Left ventricle myocardium superior (tissue), 1 donor: ENCODE data around the gene TTC34. TPM values are rescaled to one million over a fixed set of nuclear protein-coding genes. Genes with fewer than 3 reads are reported as not detected.

Source experiments
- ATAC-seq: fragments of 200-7000 bp; cut with Tn5 transposase; one replicate; pipeline ENCODE4 v1.9.1; 2020; ENCODE audit warnings: mild to moderate bottlenecking, moderate library complexity
- DNase-seq: peaks from one replicate; pipeline ENCODE4 v3.0.0-alpha.2; 2020
- intact Hi-C: fragments of 100-400 bp; cut with micrococcal nuclease; formaldehyde crosslinking; loops from one replicate; pipeline ENCODE4 v1.11.0; 2022
- total RNA-seq: library from RNA; stranded (reverse); fragmentation: NEBNext Ultra II Directional; extraction: Animal tissue kit (Norgen Biotek cat#: 25700); gene quantifications from one replicate; pipeline ENCODE4 v1.2.1, GENCODE V29; 2021
- donor health status: DM: no; HTN: yes; CAD: no; lungs with severe emphysema.

The TTC34 gene
- total RNA-seq, 1 donor from 2014 or later: 0.59 TPM

- ATAC-seq (no peak), DNase-seq (peak; percentile 7)
- intact Hi-C loops: no loop called here
These were observed 176.2 kb downstream of the TTC34 start for GRCh38 chr1:2625311-2625710.

GRCh38 chr1:2624735-2625300, 176.7 kb downstream of the TTC34 start:
- intact Hi-C loops: no loop called here
- DNase-seq (peak; percentile 15), ATAC-seq (no peak)

- DNase-seq (peak; percentile 13), ATAC-seq (no peak)
- intact Hi-C loops: no loop called here
These were observed 177.7 kb downstream of the TTC34 start for GRCh38 chr1:2623571-2624337.

GRCh38 chr1:2617971-2618470, 183.5 kb downstream of the TTC34 start:
- intact Hi-C loops: no loop called here
- ATAC-seq (no peak), DNase-seq (no peak)

GRCh38 chr1:2614145-2614544, 187.3 kb downstream of the TTC34 start:
- intact Hi-C loops: no loop called here
- ATAC-seq (no peak), DNase-seq (no peak)

- intact Hi-C loops: no loop called here
- DNase-seq (no peak), ATAC-seq (no peak)
These were observed 188.7 kb downstream of the TTC34 start for GRCh38 chr1:2612591-2613365.

GRCh38 chr1:2611621-2612437, 189.7 kb downstream of the TTC34 start:
- ATAC-seq (no peak), DNase-seq (peak; percentile 18)
- intact Hi-C loops: no loop called here

GRCh38 chr1:2611031-2611501, 190.4 kb downstream of the TTC34 start:
- no peak for ATAC-seq

GRCh38 chr1:2610036-2610959, 191.2 kb downstream of the TTC34 start:
- ATAC-seq (no peak), DNase-seq (peak; percentile 23)
- intact Hi-C loops: no loop called here

More at GRCh38 chr1:2611031-2611501, 190.4 kb downstream of the TTC34 start:
- DNase-seq: peak; percentile 32
- intact Hi-C loops: no loop called here

GRCh38 chr1:2609319-2610035, 192.0 kb downstream of the TTC34 start:
- intact Hi-C loops: no loop called here
- no peak for ATAC-seq
- peak; percentile 29 for DNase-seq

- intact Hi-C loops: no loop called here
- ATAC-seq (peak; percentile 78), DNase-seq (peak; percentile 63)
These were observed 193.8 kb downstream of the TTC34 start for GRCh38 chr1:2607641-2608091.

- intact Hi-C loops: no loop called here
- ATAC-seq (no peak), DNase-seq (peak; percentile 20)
These were observed 194.4 kb downstream of the TTC34 start for GRCh38 chr1:2606881-2607621.

GRCh38 chr1:2606396-2606880, 195.1 kb downstream of the TTC34 start:
- no peak for ATAC-seq
- intact Hi-C loops: no loop called here
- peak; percentile 13 for DNase-seq

- ATAC-seq (no peak), DNase-seq (peak; percentile 29)
- intact Hi-C loops: no loop called here
These were observed 195.7 kb downstream of the TTC34 start for GRCh38 chr1:2605509-2606395.

GRCh38 chr1:2604844-2605508, 196.5 kb downstream of the TTC34 start:
- ATAC-seq: no peak
- no peak for DNase-seq
- intact Hi-C loops: no loop called here
